Stimulated activated CD8-positive, alpha-beta memory T cell treated with anti-CD3 and anti-CD28 coated beads, Interleukin-12 subunit alpha, Interleukin-12 subunit beta, amount 100 ng/mL, for 1 hour (primary cell): ENCODE data around the gene CFAP99.
"Not testable (repeated sequence)": the region's sequence is repeated elsewhere in the genome, so short reads cannot be mapped to it uniquely, and the experiment has no call there.

ENCODE experiments used
- DNase-seq: peaks from one replicate; pipeline ENCODE4 v3.0.0-alpha.2; 2020; ENCODE audit warnings: low read depth

The CFAP99 gene

DNA sequence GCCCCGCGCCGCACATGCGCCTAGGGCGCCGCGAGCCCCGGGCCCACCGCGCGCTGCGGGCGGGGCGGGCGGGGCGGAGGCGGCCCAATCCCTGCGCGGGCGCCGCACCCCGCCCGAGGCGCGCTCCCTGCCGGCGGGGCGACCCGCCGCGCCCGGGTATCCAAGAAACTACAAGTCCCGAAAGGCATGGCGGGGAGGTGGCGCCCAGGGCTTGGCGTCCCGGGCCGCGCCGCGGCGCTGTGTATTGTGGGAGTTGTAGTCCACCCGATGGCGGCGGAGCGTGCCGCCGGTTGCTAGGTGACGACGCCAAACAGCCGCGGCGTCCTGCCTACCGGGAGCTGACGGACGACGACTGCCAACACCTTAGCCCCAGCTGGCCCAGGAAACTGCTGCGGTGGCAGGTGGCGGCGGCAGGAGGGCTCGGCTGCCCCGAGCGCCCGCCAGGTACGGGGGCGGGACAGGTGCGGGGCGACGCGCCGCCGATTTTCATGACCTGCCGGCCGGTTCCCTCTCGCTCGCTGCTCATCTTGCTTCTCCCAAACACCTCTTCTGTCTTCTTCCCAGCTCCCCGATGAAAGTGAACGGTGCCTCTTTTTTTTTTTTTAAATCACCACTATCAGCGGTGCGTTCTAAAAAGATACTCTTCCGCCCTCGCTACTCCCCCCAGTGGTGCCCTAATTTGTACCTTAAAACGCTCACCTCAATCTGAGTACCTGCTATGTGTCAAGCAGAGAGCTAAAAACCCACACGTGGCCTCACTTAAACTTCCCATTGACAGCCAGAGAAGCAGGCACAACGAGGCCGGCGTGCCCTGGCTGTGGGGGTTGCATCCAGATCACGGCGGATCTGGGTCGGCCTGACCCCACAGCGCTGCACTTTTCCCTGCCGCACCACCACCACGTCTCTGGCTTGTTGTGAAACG lies at the start of gene CFAP99:
TSS of gene CFAP99 (plus strand) at position 306 of the 922 bp plus-strand sequence.
- peak; percentile 97 for DNase-seq

- DNase-seq: no peak
These were observed 48.0 kb upstream of the CFAP99 start for GRCh38 chr4:2370597-2371320.

DNA sequence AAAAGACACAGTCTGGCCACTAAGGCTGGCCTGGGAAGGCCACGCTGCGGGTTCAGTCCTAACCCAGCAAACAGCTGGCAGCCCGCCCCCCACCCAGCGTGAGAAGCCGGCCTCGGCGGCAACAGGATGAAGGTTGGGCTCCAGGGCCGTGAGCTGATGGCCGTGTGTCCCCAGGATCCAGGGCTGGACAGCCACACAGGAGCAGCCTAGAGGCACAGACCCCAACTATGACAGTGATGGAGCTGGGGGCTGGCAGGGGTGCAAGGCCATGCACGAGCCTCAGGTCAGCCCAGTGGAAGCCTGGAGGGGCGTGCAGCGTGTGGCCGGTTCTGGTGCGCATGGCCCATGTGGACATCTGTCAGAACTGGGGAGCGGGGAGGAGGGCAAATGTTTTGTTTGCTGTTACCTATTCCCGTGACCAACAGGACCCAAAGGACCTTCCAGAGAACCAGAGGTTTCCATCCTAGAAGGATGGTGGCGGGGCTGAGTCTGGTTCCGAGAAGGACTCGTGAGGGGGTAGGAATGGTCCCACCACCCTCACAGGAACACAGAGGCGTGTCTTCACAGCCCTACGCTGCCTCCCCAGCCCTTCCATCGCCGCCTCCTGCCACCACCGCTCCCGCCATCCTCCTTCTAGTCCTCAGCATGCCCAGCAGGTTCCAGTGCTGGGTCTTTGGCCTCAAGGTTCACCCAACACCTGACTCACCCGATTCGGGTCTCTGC lies 46.8 kb upstream of the CFAP99 start:
- no peak for DNase-seq

DNA sequence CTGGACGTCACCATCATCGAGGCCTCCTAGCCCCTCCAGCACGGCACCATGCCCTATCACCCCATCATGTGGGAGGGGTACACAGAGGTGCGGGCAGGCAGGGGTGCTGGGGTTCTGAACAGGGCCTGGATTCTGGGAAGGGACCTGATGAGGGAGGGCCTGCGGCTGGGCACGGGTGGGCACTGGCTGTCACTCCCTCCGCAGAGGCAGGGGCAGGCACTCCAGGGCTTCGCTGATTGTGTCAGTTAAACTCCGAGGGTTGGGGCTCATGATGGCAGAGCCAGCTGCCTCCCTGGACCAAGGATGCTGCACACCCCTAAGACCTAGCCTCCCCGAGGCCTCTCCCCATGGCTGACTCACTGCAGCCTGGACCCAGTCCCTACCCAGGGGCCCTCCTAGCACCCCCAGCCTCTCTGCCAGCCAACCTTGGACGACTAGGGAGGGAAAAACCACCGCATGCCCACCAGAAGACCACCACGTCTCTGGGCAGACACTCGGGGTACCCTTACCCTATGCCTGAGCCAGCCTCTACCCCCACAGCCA lies 46.2 kb upstream of the CFAP99 start:
- DNase-seq: no peak

GRCh38 chr4:2373532-2373931 lies 45.2 kb upstream of the CFAP99 start:
- DNase-seq: no peak

DNA sequence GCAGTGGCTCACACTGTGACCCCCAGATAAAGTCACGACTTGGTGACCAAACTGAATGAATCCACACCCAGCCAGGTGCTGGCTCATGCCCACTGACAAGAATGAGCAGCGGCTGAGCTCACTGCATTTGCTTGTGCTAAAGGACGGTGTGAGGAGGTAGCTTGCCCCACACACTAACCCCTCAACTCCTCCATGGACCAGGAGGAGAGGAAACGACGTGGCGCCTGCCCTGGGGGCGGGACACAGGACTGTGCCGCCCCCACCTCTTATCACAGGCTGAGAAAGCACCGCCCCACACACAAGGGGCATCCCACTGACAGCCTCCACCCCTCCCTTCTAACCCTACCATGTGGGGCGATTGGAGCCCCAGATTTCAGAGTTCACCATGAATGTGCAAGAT lies 43.3 kb upstream of the CFAP99 start:
- no peak for DNase-seq

DNA sequence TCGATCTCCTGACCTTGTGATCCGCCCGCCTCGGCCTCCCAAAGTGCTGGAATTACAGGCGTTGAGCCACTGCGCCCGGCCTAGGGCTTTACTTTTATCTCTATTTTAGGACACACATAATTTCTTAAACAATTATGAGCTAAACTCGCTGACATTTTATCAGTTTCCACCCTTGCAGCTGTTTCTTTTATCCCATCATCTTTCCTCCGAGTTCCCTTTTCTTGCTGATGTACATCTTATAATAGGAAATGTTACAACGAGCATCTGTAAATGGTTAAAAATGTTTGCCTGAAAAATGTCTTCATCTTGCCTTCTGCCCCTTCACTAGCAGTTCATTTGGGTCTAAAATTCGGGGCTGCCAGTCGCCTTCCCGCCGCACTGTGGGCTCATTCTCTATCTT lies 41.5 kb upstream of the CFAP99 start:
- DNase-seq: no peak

GRCh38 chr4:2378401-2378800 lies 40.4 kb upstream of the CFAP99 start:
- DNase-seq: no peak

DNA sequence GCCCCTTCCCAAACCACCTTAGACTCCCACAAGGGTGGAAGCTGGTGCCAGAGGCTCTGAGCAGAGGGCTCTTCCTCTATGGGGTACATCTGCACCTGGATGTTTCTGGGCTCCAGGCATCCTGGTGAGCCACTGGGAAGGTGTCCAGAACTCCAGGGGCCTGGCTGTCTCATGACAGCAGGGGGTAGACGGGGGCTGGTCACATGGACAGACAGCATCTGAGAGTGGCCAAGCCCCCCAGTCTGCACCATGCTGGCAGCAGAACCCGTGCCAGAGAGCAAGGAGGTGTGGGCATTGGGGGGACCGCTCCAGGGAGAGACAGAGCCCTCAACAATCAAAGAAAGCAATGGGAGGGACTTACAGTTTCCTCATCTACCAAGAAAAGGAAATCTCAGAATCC lies 39.9 kb upstream of the CFAP99 start:
- no peak for DNase-seq

DNA sequence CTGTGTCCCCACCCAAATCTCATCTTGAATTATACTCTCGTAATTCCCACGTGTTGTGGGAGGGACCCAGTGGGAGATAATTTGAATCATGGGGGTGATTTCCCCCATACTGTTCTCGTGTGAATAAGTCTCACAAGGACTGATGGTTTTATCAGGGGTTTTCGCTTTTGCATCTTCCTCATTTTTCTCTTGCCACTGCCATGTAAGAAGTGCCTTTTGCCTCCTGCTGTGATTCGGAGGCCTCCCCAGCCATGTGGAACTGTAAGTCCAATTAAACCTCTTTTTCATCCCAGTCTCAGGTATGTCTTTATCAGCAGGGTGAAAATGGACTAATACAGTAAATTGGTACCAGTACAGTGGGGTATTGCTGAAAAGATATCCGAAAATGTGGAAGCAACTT lies 38.2 kb upstream of the CFAP99 start:
- not testable (repeated sequence) for DNase-seq

- not testable (repeated sequence) for DNase-seq
These were observed 36.0 kb upstream of the CFAP99 start for GRCh38 chr4:2382769-2383202.

DNA sequence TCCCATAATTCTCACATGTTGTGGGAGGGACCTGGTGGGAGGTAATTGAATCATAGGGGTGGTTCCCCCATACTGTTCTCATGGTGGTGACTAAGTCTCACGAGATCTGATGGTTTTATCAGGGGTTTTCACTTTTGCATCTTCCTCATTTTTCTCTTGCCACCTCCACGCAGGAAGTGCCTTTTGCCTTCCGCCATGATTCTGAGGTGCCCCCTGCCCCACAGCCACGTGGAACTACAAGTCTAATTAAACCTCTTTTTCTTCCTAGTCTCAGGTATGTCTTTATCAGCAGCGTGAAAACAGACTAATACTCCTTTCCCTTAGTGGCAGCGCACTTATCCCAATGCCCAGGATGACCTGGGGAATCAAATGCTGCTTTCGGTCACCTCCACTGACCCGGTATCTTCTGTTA lies 35.5 kb upstream of the CFAP99 start:
- DNase-seq: not testable (repeated sequence)

DNA sequence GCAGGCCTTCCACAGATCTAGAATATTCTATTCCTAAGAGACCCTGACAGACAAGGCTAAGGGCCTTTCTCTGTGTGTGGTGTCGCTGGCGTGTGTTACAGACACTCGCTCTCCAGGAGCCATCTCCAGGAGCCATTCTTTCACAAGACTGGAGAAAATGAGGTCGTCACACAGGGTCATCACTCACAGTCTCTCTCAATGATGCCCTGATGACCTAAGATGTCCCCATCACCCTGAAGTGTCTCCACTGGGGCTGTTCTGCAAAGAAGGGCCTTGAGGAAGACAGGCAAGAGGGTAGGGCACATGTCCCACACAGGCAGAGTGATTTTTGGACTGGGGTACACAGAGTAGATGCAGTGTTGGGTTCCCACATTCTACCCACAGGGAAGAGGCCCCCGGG lies 35.0 kb upstream of the CFAP99 start:
- no peak for DNase-seq

DNA sequence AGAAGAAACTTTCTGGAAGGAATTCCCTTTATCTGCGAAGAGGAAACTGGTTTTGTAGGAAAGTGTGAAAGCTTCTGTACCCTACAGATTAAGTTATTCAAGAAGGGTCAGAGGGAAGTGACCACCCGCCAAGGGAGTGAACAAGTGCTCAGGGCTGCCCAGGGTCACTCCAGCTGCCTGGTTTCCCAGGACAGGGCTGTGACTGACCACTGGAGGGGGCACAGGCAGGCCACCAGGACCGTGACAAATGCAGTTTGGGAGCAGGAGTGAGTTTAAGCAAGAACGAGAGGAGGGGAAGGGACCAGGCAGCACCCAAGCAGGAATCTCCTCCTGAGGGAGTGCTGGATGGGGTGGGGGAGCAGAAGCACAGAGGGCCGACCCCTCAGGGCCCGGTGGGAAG lies 34.5 kb upstream of the CFAP99 start:
- DNase-seq: no peak

DNA sequence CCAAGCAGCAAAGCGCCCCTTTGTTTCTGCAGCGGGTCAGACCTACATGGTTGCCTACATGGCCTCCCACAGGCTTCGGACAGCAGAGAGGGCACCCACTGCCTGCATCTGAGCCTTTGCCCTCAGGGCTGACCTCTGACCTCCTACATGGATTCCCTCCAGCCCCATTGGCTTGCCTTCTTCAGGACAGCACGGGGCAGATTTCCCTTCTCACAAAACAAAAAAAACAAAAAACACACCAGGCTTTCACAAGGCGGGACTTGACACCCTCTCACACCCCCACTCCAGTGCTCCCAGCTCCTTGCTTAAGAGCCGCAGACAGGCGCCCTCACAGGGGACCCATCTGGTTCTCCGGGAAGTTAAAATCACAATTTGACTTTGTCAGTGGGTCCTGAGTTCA lies 33.2 kb upstream of the CFAP99 start:
- DNase-seq: no peak

DNA sequence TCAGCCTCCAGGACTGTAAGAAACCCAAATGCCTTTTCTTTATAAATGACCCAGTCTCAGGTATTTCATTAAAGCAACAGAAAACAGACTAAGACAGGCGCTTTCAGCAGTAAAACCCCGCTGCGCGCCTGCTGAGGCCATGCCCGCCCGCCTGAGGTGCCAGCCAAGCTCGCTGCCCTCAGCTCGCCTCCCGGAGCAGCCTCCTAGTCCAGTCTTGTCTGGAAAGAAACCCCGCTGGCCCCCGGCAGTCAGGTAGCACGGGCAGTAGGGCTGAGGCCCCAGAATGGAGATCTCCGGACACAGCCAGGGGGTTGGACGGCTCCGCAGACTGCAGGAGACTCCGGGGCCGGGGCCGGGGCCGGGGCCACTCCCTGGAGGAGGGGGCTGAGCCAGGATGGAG lies 32.0 kb upstream of the CFAP99 start:
- no peak for DNase-seq

DNA sequence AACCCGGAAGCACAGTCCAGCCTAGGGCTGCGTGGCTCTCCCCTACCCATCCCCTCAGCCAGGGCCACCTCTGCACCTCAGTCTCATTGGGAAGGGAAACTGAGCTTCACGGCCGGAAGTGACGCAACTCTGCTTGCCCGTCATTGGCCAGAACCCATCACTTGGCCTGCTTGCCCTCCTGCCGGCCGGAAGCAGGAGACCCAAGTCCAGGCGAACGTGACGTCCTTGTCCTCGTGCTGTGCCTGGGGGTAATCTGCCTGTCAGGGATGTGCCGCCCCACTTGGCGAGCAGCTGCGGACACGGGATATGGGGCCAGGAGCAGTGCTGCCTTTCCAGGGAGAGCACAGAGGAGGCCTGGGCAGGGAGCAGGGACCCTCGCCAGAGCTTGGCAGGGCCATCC lies 31.5 kb upstream of the CFAP99 start:
- DNase-seq: no peak

- DNase-seq: no peak
These were observed 30.9 kb upstream of the CFAP99 start for GRCh38 chr4:2387829-2388228.

DNA sequence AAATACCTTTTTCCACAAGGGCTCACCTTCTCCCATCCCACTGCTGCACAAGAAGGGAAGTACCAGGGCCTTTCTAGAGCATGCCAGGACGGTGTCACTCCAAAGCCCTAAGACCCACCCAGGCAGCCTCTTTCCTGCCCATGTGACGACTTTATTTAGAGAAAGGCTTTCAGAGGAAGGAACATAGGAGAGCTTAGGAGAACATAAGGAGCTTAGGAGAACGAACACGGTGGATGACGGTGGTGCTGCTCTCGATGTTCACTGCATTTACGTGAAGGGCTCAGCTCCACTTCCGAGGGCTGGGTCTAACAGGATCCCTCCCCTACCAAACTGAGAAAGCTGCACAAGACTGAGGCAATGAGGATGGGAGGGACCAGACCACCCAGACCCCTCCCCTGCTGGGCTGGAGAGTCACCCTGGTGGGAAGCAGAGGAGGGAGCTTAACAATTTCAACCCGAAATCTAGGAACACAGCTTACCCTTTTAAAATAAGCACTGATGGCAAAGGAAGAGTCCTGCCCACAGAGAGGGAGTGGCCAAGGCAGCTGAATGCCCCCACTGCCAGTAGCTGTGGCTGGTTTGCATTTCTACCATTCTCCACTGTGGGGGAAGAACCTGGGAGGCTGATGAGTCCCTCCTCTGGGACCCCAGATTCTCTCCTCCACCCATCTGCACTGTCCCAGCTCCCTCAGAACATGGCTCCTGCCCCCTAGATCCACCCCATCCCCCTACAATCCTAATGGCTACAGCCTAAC lies 30.1 kb upstream of the CFAP99 start:
- DNase-seq: no peak

- DNase-seq: no peak
These were observed 29.1 kb upstream of the CFAP99 start for GRCh38 chr4:2389691-2390090.

DNA sequence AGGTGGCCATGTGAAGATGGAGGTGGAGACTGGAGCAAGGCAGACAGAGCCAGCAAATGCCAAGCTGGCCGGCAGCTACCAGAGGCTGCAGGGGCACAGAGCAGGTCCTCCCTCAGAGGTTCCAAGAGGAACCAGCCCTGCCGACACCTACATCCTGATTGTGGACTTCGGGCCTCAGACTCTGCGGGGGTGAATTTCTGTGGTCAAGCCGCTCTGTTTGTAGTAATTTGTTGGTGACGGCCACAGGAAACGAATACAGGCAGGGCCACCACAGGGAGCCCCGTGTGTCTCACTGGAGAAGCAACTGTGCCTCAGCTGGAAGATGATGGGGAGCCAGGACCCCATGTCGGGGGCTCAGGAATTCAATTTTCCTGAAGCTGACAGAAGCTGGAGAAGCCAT lies 28.6 kb upstream of the CFAP99 start:
- DNase-seq: no peak
